Inferior parietal cortex (tissue), 1 donor: ENCODE results near the gene CHKA.

ENCODE experiments used
- DNase-seq: peaks from one replicate; pipeline ENCODE4 v3.0.0-alpha.2; 2016; ENCODE audit errors: extremely low spot score

CHKA gene

GRCh38 chr11:68121067-68121899 lies at the start of gene CHKA:
Gene CHKA (minus strand): TSS chr11:68121388. CDS start chr11:68121177, 211 bp downstream.
- DNase-seq = peak; percentile 85

- DNase-seq = no peak
These were observed 48.3 kb upstream of the CHKA start for GRCh38 chr11:68169442-68169841.

- no peak for DNase-seq
These were observed 47.5 kb upstream of the CHKA start for GRCh38 chr11:68168694-68169093.

- DNase-seq = no peak
These were observed 46.3 kb upstream of the CHKA start for GRCh38 chr11:68167474-68167873.

- DNase-seq = no peak
These were observed 45.8 kb upstream of the CHKA start for GRCh38 chr11:68166969-68167368.

- DNase-seq = no peak
These were observed 44.4 kb upstream of the CHKA start for GRCh38 chr11:68165601-68166000.

- DNase-seq = no peak
These were observed 43.2 kb upstream of the CHKA start for GRCh38 chr11:68164437-68164836.

GRCh38 chr11:68163691-68164090 lies 42.5 kb upstream of the CHKA start:
- DNase-seq = no peak

- no peak for DNase-seq
These were observed 39.0 kb upstream of the CHKA start for GRCh38 chr11:68160100-68160695.

GRCh38 chr11:68159665-68160064 lies 38.5 kb upstream of the CHKA start:
- DNase-seq = no peak

- no peak for DNase-seq
These were observed 38.0 kb upstream of the CHKA start for GRCh38 chr11:68159161-68159560.

GRCh38 chr11:68158580-68158979 lies 37.4 kb upstream of the CHKA start:
- no peak for DNase-seq

GRCh38 chr11:68153742-68154141 lies 32.6 kb upstream of the CHKA start:
- DNase-seq = no peak

- no peak for DNase-seq
These were observed 28.8 kb upstream of the CHKA start for GRCh38 chr11:68150037-68150436.

- DNase-seq = no peak
These were observed 28.2 kb upstream of the CHKA start for GRCh38 chr11:68149417-68149816.

- DNase-seq = no peak
These were observed 27.7 kb upstream of the CHKA start for GRCh38 chr11:68148879-68149278.

GRCh38 chr11:68148071-68148805 lies 27.1 kb upstream of the CHKA start:
- DNase-seq = no peak

- DNase-seq = no peak
These were observed 25.7 kb upstream of the CHKA start for GRCh38 chr11:68146704-68147474.

- no peak for DNase-seq
These were observed 24.9 kb upstream of the CHKA start for GRCh38 chr11:68146010-68146540.

- DNase-seq = no peak
These were observed 24.1 kb upstream of the CHKA start for GRCh38 chr11:68145120-68145866.

GRCh38 chr11:68143310-68143689 lies 22.1 kb upstream of the CHKA start:
- no peak for DNase-seq
